ENCODE measurements around the gene GJB5. TPM values are rescaled to one million over a fixed set of nuclear protein-coding genes. Genes with fewer than 3 reads are reported as not detected.
A peak's percentile ranks its signal among the peaks of the same experiment; 100 is the strongest.

The GJB5 gene
- total RNA-seq, 3 donors from 2014 or later = not detected

DNA sequence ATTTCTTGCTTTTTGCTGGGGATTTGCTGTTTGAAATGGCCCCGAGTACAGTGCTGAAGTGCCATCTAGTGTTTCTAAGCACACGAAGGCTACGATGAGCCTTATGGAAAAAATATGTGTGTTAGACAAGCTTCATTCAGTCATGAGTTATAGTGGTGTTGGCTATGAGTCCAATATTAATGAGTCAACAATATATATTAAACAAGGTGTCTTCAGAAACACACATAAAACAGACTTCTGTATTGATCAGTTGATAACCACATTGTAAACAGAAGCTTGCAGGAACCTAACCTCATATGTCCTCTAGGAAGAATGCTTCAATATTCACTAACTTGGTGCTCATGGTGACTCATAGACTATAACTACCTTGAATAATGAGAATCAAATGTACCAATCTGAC is 1.7 kb upstream of the GJB5 start:
- no peaks in the 10 kb centered on the region for H3K9me3 ChIP-seq

DNA sequence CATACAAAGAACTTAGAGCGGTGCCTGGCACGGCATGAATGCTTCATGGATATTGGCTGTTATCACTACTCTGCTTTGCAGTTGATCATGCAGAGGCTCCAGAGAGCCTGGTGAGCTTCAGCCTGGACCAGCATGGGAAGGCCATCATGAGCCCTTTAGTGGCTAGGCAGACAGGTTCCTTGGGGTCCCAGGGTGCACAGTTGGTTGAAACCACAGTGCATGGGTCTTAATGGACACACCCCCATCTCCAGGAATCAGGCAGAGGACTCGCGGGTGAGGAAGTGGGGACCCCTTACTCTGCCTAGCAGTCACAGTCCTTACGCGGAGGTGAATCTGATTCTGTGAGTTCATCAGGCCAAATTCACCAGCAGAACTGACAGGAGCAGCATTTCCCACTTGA is 1.1 kb downstream of the GJB5 start:
- Histone ChIP-seq H3K4me1 (ENCODE audit: low read depth) (no peaks in the 10 kb centered on the region), H3K36me3 (ENCODE audit: low read depth) (no peaks in the 10 kb centered on the region), H3K4me3 (no peak overlapping the region), H3K9me3 (no peaks in the 10 kb centered on the region)
- no peak for ATAC-seq
- intact Hi-C loops (cut with DNase I, micrococcal nuclease) = no loop called here
- DNase-seq = no peak
- TF ChIP-seq, protein P1, sequence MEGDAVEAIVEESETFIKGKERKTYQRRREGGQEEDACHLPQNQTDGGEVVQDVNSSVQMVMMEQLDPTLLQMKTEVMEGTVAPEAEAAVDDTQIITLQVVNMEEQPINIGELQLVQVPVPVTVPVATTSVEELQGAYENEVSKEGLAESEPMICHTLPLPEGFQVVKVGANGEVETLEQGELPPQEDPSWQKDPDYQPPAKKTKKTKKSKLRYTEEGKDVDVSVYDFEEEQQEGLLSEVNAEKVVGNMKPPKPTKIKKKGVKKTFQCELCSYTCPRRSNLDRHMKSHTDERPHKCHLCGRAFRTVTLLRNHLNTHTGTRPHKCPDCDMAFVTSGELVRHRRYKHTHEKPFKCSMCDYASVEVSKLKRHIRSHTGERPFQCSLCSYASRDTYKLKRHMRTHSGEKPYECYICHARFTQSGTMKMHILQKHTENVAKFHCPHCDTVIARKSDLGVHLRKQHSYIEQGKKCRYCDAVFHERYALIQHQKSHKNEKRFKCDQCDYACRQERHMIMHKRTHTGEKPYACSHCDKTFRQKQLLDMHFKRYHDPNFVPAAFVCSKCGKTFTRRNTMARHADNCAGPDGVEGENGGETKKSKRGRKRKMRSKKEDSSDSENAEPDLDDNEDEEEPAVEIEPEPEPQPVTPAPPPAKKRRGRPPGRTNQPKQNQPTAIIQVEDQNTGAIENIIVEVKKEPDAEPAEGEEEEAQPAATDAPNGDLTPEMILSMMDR (IDR thresholded peaks at IDR 0.05) = no peak

More for the DNA sequence above, 1.7 kb upstream of the GJB5 start:
- intact Hi-C loops (cut with DNase I, micrococcal nuclease) = no loop called here
- DNase-seq (no peak), ATAC-seq (no peak)
- Histone ChIP-seq H3K4me3 (no peak overlapping the region), H3K4me1 (ENCODE audit: low read depth) (no peaks in the 10 kb centered on the region), H3K36me3 (ENCODE audit: low read depth) (no peaks in the 10 kb centered on the region)
- TF ChIP-seq, protein P1 (IDR thresholded peaks at IDR 0.05) = no peak

DNA sequence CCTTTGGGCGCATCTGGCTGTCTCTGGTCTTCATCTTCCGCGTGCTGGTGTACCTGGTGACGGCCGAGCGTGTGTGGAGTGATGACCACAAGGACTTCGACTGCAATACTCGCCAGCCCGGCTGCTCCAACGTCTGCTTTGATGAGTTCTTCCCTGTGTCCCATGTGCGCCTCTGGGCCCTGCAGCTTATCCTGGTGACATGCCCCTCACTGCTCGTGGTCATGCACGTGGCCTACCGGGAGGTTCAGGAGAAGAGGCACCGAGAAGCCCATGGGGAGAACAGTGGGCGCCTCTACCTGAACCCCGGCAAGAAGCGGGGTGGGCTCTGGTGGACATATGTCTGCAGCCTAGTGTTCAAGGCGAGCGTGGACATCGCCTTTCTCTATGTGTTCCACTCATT is 2.5 kb downstream of the GJB5 start:
- TF ChIP-seq, protein P1 (IDR thresholded peaks at IDR 0.05) = no peak
- Histone ChIP-seq H3K4me1 (ENCODE audit: low read depth) (no peaks in the 10 kb centered on the region), H3K4me3 (no peak overlapping the region), H3K36me3 (ENCODE audit: low read depth) (no peaks in the 10 kb centered on the region), H3K9me3 (no peaks in the 10 kb centered on the region)
- DNase-seq (no peak), ATAC-seq (no peak)
- intact Hi-C loops (cut with DNase I, micrococcal nuclease) = no loop called here

DNA sequence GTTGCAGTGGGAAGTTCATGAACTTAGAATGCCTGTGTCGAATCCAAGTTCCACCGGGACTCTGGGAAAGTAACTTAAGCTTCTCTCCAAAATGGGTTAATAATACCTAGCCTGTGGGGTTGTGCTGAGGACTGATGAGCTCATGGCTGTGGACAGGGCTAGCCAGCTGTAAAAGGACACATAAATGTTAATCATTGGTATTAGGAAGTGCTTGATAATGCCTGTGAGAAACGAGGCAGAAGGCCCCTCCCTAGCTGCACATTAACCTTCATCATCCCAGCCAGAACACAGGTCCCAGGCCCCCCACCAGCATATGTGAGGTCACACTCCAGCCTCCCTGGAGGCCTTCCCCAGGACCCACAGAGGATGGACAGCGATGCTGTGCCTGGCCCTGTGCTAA is 3.9 kb downstream of the GJB5 start:
- DNase-seq = no peak
- intact Hi-C loops (cut with DNase I, micrococcal nuclease) = no loop called here
- Histone ChIP-seq H3K9me3 (no peaks in the 10 kb centered on the region), H3K4me3 (no peak overlapping the region), H3K36me3 (ENCODE audit: low read depth) (no peaks in the 10 kb centered on the region), H3K4me1 (ENCODE audit: low read depth) (no peaks in the 10 kb centered on the region)
- no peak for ATAC-seq
- TF ChIP-seq, protein P1 (IDR thresholded peaks at IDR 0.05) = no peak

DNA sequence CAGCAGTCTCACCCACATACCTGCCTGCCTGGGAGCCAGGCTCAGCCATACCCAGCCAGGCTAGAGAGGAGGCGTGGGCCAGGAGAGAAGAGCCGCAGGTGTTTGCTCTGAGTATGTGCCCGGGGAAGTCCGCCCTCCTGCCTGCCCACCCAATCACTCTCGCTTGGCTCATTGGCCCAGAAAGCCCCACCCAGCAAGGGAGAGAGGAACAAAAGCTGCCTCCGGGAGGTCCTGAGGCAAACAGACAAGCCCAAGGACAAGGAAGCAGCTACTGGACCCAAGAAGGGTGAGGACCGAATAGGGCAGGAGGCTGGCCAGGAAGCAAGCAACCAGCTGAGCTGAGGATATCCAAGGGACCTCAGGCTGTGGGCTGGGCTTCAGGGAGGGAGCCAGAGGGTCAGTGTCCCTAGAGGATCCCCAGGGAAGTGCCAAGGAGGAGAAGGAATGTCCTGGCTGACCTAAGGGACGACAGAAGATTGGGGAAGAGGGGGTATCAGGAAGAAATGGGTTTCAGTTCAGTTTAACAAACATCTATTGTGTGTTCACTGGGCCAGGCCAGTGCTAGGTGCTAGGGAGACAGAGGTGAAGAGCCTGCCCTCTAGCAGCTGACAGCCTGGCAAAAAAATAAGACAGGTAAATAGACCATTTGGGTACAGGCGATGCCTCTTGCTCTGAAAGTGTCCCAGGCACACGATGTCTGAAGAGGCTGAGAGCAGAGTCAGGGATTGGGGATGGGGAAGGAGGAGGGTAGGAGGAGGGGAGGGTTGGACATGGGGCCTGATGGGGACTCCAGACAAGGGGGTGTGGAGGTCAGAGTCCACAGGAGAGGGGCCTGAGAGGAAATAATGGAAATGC is 4.9 kb downstream of the GJB5 start, which contains the start of gene GJB4:
Gene GJB4, plus strand, starts transcription at position 238 of the 855 bp plus-strand sequence. CDS start 1,515 bp downstream, outside the sequence.
- ATAC-seq (peak; percentile 77), DNase-seq (peak in 1 of 3 donors; percentile 6)
- TF ChIP-seq, protein P1 (IDR thresholded peaks at IDR 0.05) = no peak
- Histone ChIP-seq H3K4me3 (no peak within 1 kb of the TSS), H3K36me3 (ENCODE audit: low read depth) (no peaks in the 10 kb centered on the region), H3K4me1 (ENCODE audit: low read depth) (no peaks in the 10 kb centered on the region), H3K9me3 (no peaks in the 10 kb centered on the region)
- intact Hi-C loops (cut with DNase I, micrococcal nuclease) = no loop called here
